22Rv1 (cell line): Measurements from ENCODE around the gene SRP19.

Experiments
- CTCF ChIP-seq: fragments of 450-650 bp; IDR thresholded peaks from 2 replicates; pipeline ENCODE4 v1.5.1; 2017; ENCODE audit warnings: mild to moderate bottlenecking
- ZFX ChIP-seq: fragments of 450-650 bp; IDR thresholded peaks from 2 replicates; pipeline ENCODE4 v1.6.1; 2017; ENCODE audit warnings: antibody characterized with exemption, borderline replicate concordance

DNA sequence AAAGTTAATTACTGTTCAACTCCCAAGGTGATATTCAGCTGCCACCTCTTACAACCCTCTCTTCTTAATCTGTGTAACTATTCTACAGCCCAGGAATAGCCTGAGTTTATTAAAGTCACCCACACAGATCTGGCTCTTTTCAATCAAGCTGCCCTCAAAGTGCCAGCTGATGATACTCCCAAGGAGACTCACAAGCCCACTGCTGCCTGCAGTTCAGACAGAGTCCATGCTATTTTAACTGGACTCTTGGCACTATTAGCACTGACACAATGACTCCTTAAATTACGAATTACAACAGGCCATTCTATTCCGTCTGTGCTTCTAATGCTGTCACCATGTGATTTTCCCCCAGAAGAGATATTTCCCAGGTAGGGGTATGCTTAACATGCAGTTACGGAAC is 34.6 kb downstream of the SRP19 start:
- no peak for TF ChIP-seq CTCF
- no peak for TF ChIP-seq ZFX
